Measurements from ENCODE around the gene AQP3.
"Not testable (repeated sequence)": the region's sequence is repeated elsewhere in the genome, so short reads cannot be mapped to it uniquely, and the experiment has no call there.

AQP3 gene

DNA sequence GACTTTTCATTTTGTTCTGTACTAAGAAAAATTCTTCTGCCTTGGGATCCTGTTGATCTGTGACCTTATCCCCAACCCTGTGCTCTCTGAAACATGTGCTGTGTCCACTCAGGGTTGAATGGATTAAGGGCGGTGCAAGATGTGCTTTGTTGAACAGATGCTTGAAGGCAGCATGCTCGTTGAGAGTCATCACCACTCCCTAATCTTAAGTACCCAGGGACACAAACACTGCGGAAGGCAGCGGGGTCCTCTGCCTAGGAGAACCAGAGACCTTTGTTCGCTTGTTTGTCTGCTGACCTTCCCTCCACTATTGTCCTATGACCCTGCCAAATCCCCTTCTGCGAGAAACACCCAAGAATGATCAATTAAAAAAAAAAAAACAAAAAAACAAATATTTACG is 23.4 kb downstream of the AQP3 start:
- H3K27me3 ChIP-seq (ENCODE audit: control insufficient read depth in 3 of 3, insufficient read depth in 3 of 3, low read depth in 1 of 3, low read length in 3 of 3); H3K9ac ChIP-seq (ENCODE audit: low read depth, low read length, poor library complexity); H3K4ac ChIP-seq (ENCODE audit: low read length); H2AFZ ChIP-seq (ENCODE audit: low read length); H2BK5ac ChIP-seq (ENCODE audit: low read length); H3K27ac ChIP-seq (replicated peaks; ENCODE audit: low read length); H2BK12ac ChIP-seq (ENCODE audit: low read length); H3K23ac ChIP-seq (ENCODE audit: low read depth, low read length, poor library complexity); H2BK120ac ChIP-seq (ENCODE audit: low read depth, low read length); H2BK15ac ChIP-seq (ENCODE audit: low read length); DNase-seq (ENCODE audit: low spot score); H3K36me3 ChIP-seq (replicated peaks in 1 of 2; ENCODE audit: control insufficient read depth in 2 of 2, insufficient read depth in 2 of 2, low read length in 2 of 2); H3K18ac ChIP-seq (ENCODE audit: low read length); H3K4me1 ChIP-seq (ENCODE audit: control insufficient read depth in 2 of 2, insufficient read depth in 1 of 2, low read depth in 1 of 2, low read length in 2 of 2); H3K9me3 ChIP-seq (replicated peaks in 1 of 2; ENCODE audit: control insufficient read depth in 2 of 2, insufficient read depth in 1 of 2, low read depth in 1 of 2, low read length in 2 of 2); H3K4me2 ChIP-seq (ENCODE audit: insufficient read depth, low read length, poor library complexity, severe bottlenecking); H4K8ac ChIP-seq (ENCODE audit: low read depth, low read length); H3K14ac ChIP-seq (ENCODE audit: low read length); H3K4me3 ChIP-seq (ENCODE audit: low read length in 2 of 2); H3K79me1 ChIP-seq (ENCODE audit: low read depth, low read length); H2AK5ac ChIP-seq (ENCODE audit: low read depth, low read length); H4K91ac ChIP-seq (ENCODE audit: low read depth, low read length, poor library complexity): not testable (repeated sequence)
- no CpG with 5 or more reads among the region's 7 CpGs for WGBS, 2 donors (ENCODE audit: extremely low coverage in 2 of 2, insufficient read length in 2 of 2, insufficient replicate concordance in 1 of 2)

DNA sequence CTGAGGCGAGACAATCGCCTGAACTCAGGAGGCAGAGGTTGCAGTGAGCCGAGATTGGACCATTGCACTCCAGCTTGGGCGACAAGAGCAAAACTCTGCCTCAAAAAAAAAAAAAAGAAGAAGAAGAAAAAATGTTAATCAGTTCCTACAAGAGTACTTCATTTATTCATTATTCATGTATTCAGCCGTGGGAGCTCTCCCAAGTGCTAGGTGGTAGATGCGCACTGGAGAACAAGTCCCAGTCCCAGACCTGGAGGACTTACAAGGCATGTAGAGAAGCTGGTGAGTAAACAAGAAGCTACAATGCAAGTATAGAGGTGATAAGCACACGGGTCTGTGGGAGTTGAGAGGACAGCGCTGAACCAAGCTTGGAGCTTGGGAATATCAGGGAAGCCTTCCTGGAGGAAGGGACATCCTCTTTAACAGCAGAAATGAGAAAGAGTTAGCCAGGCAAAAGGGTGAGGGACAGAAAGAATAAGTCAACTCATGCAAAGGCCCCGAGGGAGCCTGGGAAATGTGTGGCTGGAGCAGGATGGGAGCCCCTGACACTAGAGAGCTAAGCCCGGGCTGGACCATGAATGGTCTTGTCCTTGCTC is 27.6 kb downstream of the AQP3 start:
- H2BK120ac ChIP-seq (ENCODE audit: low read depth, low read length), result no peak overlapping the region
- no peaks in the 10 kb centered on the region for H3K79me1 ChIP-seq (ENCODE audit: low read depth, low read length)
- no peak overlapping the region for H4K91ac ChIP-seq (ENCODE audit: low read depth, low read length, poor library complexity)
- DNase-seq (ENCODE audit: low spot score), result no peak
- no peak overlapping the region for H3K4me2 ChIP-seq (ENCODE audit: insufficient read depth, low read length, poor library complexity, severe bottlenecking)
- H3K9me3 ChIP-seq (replicated peaks in 1 of 2; ENCODE audit: control insufficient read depth in 2 of 2, insufficient read depth in 1 of 2, low read depth in 1 of 2, low read length in 2 of 2), result peaks cover 0 to 2% of the 10 kb centered on the region in 2 donors
- no peak overlapping the region for H3K27ac ChIP-seq (replicated peaks; ENCODE audit: low read length)
- no peak overlapping the region for H2AFZ ChIP-seq (ENCODE audit: low read length)
- no peak overlapping the region for H2BK15ac ChIP-seq (ENCODE audit: low read length)
- peaks cover 0 to 2% of the 10 kb centered on the region in 2 donors for H3K4me1 ChIP-seq (ENCODE audit: control insufficient read depth in 2 of 2, insufficient read depth in 1 of 2, low read depth in 1 of 2, low read length in 2 of 2)
- no peak overlapping the region for H2BK5ac ChIP-seq (ENCODE audit: low read length)
- no peak overlapping the region for H3K23ac ChIP-seq (ENCODE audit: low read depth, low read length, poor library complexity)
- no peak overlapping the region for H4K8ac ChIP-seq (ENCODE audit: low read depth, low read length)
- H3K18ac ChIP-seq (ENCODE audit: low read length), result no peak overlapping the region
- H2BK12ac ChIP-seq (ENCODE audit: low read length), result no peak overlapping the region
- H3K36me3 ChIP-seq (replicated peaks in 1 of 2; ENCODE audit: control insufficient read depth in 2 of 2, insufficient read depth in 2 of 2, low read length in 2 of 2), result no peaks in the 10 kb centered on the region
- H3K9ac ChIP-seq (ENCODE audit: low read depth, low read length, poor library complexity), result no peak overlapping the region
- H3K27me3 ChIP-seq (ENCODE audit: control insufficient read depth in 3 of 3, insufficient read depth in 3 of 3, low read depth in 1 of 3, low read length in 3 of 3), result peaks cover 0 to 20% (median 0%) of the 10 kb centered on the region in 3 experiments
- no peak overlapping the region for H3K14ac ChIP-seq (ENCODE audit: low read length)
- no peak overlapping the region for H3K4me3 ChIP-seq (ENCODE audit: low read length in 2 of 2)
- no peak overlapping the region for H2AK5ac ChIP-seq (ENCODE audit: low read depth, low read length)
- no CpG with 5 or more reads among the region's 10 CpGs for WGBS, 2 donors (ENCODE audit: extremely low coverage in 2 of 2, insufficient read length in 2 of 2, insufficient replicate concordance in 1 of 2)
- no peak overlapping the region for H3K4ac ChIP-seq (ENCODE audit: low read length)

DNA sequence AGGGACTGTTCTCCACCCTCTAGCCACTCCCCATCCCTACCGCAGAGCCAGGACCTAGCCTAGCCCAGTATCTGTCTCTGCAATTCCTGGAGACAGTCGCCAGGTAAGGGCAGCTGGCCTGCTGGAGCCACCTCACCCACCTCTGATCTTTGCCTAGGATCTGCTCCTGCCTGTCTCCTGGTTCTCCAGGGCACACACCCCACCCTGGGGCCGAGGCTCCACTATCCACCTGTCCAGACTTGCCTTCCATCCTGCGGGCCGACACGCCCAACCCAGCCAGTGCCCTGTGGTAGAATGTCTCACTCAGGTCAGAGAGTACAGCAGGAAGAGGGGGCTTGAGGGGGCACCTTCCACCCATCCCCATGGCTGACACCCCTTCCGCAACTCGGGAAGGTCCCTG is 29.3 kb downstream of the AQP3 start:
- Histone ChIP-seq H3K9ac (ENCODE audit: low read depth, low read length, poor library complexity) (no peak overlapping the region), H2BK12ac (ENCODE audit: low read length) (no peak overlapping the region), H3K27ac (replicated peaks; ENCODE audit: low read length) (no peak overlapping the region), H4K8ac (ENCODE audit: low read depth, low read length) (peak overlapping the region; percentile 17), H2BK5ac (ENCODE audit: low read length) (no peak overlapping the region), H2AFZ (ENCODE audit: low read length) (no peak overlapping the region), H3K79me1 (ENCODE audit: low read depth, low read length) (no peaks in the 10 kb centered on the region), H2BK15ac (ENCODE audit: low read length) (no peak overlapping the region), H2BK120ac (ENCODE audit: low read depth, low read length) (peak overlapping the region; percentile 36), H2AK5ac (ENCODE audit: low read depth, low read length) (no peak overlapping the region), H3K4ac (ENCODE audit: low read length) (no peak overlapping the region), H3K4me1 (ENCODE audit: control insufficient read depth in 2 of 2, insufficient read depth in 1 of 2, low read depth in 1 of 2, low read length in 2 of 2) (peaks cover 0 to 2% of the 10 kb centered on the region in 2 donors), H3K14ac (ENCODE audit: low read length) (peak overlapping the region; percentile 64), H3K9me3 (replicated peaks in 1 of 2; ENCODE audit: control insufficient read depth in 2 of 2, insufficient read depth in 1 of 2, low read depth in 1 of 2, low read length in 2 of 2) (peaks cover 0 to 2% of the 10 kb centered on the region in 2 donors), H4K91ac (ENCODE audit: low read depth, low read length, poor library complexity) (no peak overlapping the region), H3K27me3 (ENCODE audit: control insufficient read depth in 3 of 3, insufficient read depth in 3 of 3, low read depth in 1 of 3, low read length in 3 of 3) (peaks cover 0 to 20% (median 0%) of the 10 kb centered on the region in 3 experiments), H3K4me2 (ENCODE audit: insufficient read depth, low read length, poor library complexity, severe bottlenecking) (no peak overlapping the region), H3K23ac (ENCODE audit: low read depth, low read length, poor library complexity) (no peak overlapping the region), H3K18ac (ENCODE audit: low read length) (peak overlapping the region; percentile 72), H3K36me3 (replicated peaks in 1 of 2; ENCODE audit: control insufficient read depth in 2 of 2, insufficient read depth in 2 of 2, low read length in 2 of 2) (no peaks in the 10 kb centered on the region), H3K4me3 (ENCODE audit: low read length in 2 of 2) (no peak overlapping the region)
- no CpG with 5 or more reads among the region's 8 CpGs for WGBS, 2 donors (ENCODE audit: extremely low coverage in 2 of 2, insufficient read length in 2 of 2, insufficient replicate concordance in 1 of 2)
- no peak for DNase-seq (ENCODE audit: low spot score)

DNA sequence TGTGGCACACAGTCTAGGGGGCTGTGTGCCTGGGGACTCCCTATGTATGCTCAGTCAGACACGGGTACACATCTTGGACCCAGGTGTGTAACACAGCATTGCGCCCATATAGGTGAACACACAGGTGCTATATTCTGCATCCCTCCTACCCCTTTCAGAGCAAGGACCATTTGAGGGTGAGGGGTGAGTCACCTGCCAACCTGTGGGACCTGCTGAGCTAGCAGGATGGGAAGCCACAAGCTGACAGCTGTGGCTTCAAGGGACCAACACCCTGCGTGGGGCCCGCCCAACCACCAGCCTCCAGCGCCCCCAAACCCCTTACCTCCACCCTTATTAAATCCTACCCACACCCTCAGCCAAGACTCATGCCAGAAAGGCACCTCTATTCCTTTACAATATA is 30.4 kb downstream of the AQP3 start:
- Histone ChIP-seq H3K9ac (ENCODE audit: low read depth, low read length, poor library complexity) (no peak overlapping the region), H3K27me3 (ENCODE audit: control insufficient read depth in 3 of 3, insufficient read depth in 3 of 3, low read depth in 1 of 3, low read length in 3 of 3) (peaks cover 0 to 20% (median 0%) of the 10 kb centered on the region in 3 experiments), H3K79me1 (ENCODE audit: low read depth, low read length) (no peaks in the 10 kb centered on the region), H3K27ac (replicated peaks; ENCODE audit: low read length) (no peak overlapping the region), H4K91ac (ENCODE audit: low read depth, low read length, poor library complexity) (no peak overlapping the region), H3K4me2 (ENCODE audit: insufficient read depth, low read length, poor library complexity, severe bottlenecking) (no peak overlapping the region), H3K23ac (ENCODE audit: low read depth, low read length, poor library complexity) (no peak overlapping the region), H2BK120ac (ENCODE audit: low read depth, low read length) (no peak overlapping the region), H2AFZ (ENCODE audit: low read length) (no peak overlapping the region), H3K4ac (ENCODE audit: low read length) (no peak overlapping the region), H3K4me3 (ENCODE audit: low read length in 2 of 2) (no peak overlapping the region), H3K4me1 (ENCODE audit: control insufficient read depth in 2 of 2, insufficient read depth in 1 of 2, low read depth in 1 of 2, low read length in 2 of 2) (peaks cover 0 to 2% of the 10 kb centered on the region in 2 donors), H3K18ac (ENCODE audit: low read length) (no peak overlapping the region), H3K36me3 (replicated peaks in 1 of 2; ENCODE audit: control insufficient read depth in 2 of 2, insufficient read depth in 2 of 2, low read length in 2 of 2) (no peaks in the 10 kb centered on the region), H2BK12ac (ENCODE audit: low read length) (peak overlapping the region; percentile 43), H3K9me3 (replicated peaks in 1 of 2; ENCODE audit: control insufficient read depth in 2 of 2, insufficient read depth in 1 of 2, low read depth in 1 of 2, low read length in 2 of 2) (peaks cover 0 to 2% of the 10 kb centered on the region in 2 donors), H3K14ac (ENCODE audit: low read length) (no peak overlapping the region), H2BK15ac (ENCODE audit: low read length) (no peak overlapping the region), H2BK5ac (ENCODE audit: low read length) (no peak overlapping the region), H4K8ac (ENCODE audit: low read depth, low read length) (no peak overlapping the region), H2AK5ac (ENCODE audit: low read depth, low read length) (no peak overlapping the region)
- no peak for DNase-seq (ENCODE audit: low spot score)
- no CpG with 5 or more reads among the region's 5 CpGs for WGBS, 2 donors (ENCODE audit: extremely low coverage in 2 of 2, insufficient read length in 2 of 2, insufficient replicate concordance in 1 of 2)

Measured in neuronal stem cell (in vitro differentiated cells).